Transverse colon (tissue), 4 donors: ENCODE results near the gene STXBP5. TPM values are rescaled to one million over a fixed set of nuclear protein-coding genes. Genes with fewer than 3 reads are reported as not detected.

Source experiments
- DNase-seq: peaks from one replicate; pipeline ENCODE4 v3.0.0-alpha.2; 2019
- H3K27ac ChIP-seq, 4 donors: fragments of 200-600 bp; sonication (generic); 2 replicates each; pipeline ENCODE4 v1.5.1; 2016 to 2018; ENCODE audit warnings: inconsistent platforms in 4 of 4
- H3K27me3 ChIP-seq: fragments of 200-600 bp; sonication (generic); 2 replicates; pipeline ENCODE4 v1.5.1; 2017; ENCODE audit warnings: inconsistent platforms
- H3K36me3 ChIP-seq, 4 donors: fragments of 200-600 bp; sonication (generic); 2 replicates each; pipeline ENCODE4 v1.5.1; 2017 to 2019; ENCODE audit warnings: inconsistent platforms in 4 of 4
- H3K4me1 ChIP-seq, 4 donors: fragments of 200-600 bp; sonication (generic); 2 replicates each; pipeline ENCODE4 v1.5.1; 2017 to 2020; ENCODE audit warnings: inconsistent platforms in 4 of 4
- H3K4me3 ChIP-seq, 4 donors: fragments of 200-600 bp; sonication (generic); 1 replicate in 1 of 4; 2 replicates in 3 of 4; pipeline versions ENCODE4 v1.5.1 to v1.6.1; 2017 to 2019; ENCODE audit warnings: inconsistent platforms in 4 of 4
- H3K9me3 ChIP-seq, 2 donors: fragments of 200-600 bp; sonication (generic); 2 replicates each; pipeline ENCODE4 v1.5.1; 2017 to 2019; ENCODE audit warnings: inconsistent platforms in 2 of 2
- EP300 ChIP-seq: sonication (generic); formaldehyde crosslinking; IDR thresholded peaks from one replicate; pipeline ENCODE4 v1.6.1; 2017; ENCODE audit warnings: antibody characterized with exemption, low read depth
- POLR2A ChIP-seq: fragments of 450-650 bp; IDR thresholded peaks from one replicate; pipeline ENCODE4 v1.6.1; 2016; ENCODE audit warnings: antibody characterized with exemption, mild to moderate bottlenecking, moderate library complexity
- POLR2AphosphoS5 ChIP-seq, 3 donors: sonication (generic); formaldehyde crosslinking; IDR thresholded peaks; one replicate each; pipeline ENCODE4 v1.6.1; 2016; ENCODE audit warnings: antibody characterized with exemption in 3 of 3
- WGBS, 2 donors: methylation state at CpG; one replicate each; pipeline ENCODE4 v1.1.5; 2018; ENCODE audit warnings: low coverage in 1 of 2; 5-methylcytosine and 5-hydroxymethylcytosine counted together
- in situ Hi-C, 4 donors: fragments of 200-750 bp; cut with MboI; loops; one replicate each; pipeline versions ENCODE4 v1.15.0 to v1.15.1; 2017; ENCODE audit warnings: low sequenced_read_pairs in 3 of 4, low pct_ligation_motif_present in 1 of 4, low pct_unique_long_range_greater_than_20kb in 1 of 4
- intact Hi-C: fragments of 100-400 bp; cut with DNase I; formaldehyde crosslinking; loops from one replicate; pipeline ENCODE4 v1.15.1; 2023; ENCODE audit warnings: low total_unique reads
- total RNA-seq, 4 donors: library from RNA; depleted of rRNA; stranded (reverse); fragments of >200 nt; gene quantifications; one replicate each; pipeline ENCODE4 v1.1.0, GENCODE V29; 2016
- TF ChIP-seq, protein P1 (sequence below), 5 experiments: fragments of 200-600 bp in 3 of 5; fragments of 450-650 bp in 2 of 5; sonication (generic) in 3 of 5; IDR thresholded peaks; 1 replicate in 2 of 5; 2 replicates in 3 of 5; pipeline ENCODE4 v1.5.1; 2016 to 2017; ENCODE audit warnings: antibody characterized with exemption in 5 of 5, inconsistent platforms in 3 of 5, mild to moderate bottlenecking in 2 of 5, moderate library complexity in 1 of 5

STXBP5 gene
- total RNA-seq, 4 donors from 2014 or later: 58.7 to 99.5 (median 85.0) TPM

DNA sequence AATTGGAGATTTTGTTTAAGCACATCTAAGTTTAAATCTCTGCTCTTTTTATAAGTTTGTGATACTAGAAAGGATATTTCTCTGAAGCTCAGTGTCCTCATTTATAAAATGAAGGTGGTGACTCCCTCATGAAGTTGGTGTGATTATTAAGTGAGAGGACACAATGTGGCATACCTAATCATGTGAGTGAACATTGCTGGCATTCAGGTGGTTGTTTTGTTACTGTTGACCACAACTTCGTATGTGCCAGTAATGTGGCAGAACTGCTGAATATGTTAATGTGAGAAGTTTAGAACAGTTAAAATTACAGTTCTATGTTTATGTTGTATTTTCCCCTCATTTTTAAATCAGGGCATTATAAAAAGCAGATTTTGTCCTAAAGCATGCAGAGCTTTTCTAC lies 127.2 kb downstream of the STXBP5 start:
- TF ChIP-seq EP300 (no peak), POLR2AphosphoS5 (IDR thresholded peaks at IDR 0.05) (no peak), POLR2A (no peak)
- TF ChIP-seq, protein P1, sequence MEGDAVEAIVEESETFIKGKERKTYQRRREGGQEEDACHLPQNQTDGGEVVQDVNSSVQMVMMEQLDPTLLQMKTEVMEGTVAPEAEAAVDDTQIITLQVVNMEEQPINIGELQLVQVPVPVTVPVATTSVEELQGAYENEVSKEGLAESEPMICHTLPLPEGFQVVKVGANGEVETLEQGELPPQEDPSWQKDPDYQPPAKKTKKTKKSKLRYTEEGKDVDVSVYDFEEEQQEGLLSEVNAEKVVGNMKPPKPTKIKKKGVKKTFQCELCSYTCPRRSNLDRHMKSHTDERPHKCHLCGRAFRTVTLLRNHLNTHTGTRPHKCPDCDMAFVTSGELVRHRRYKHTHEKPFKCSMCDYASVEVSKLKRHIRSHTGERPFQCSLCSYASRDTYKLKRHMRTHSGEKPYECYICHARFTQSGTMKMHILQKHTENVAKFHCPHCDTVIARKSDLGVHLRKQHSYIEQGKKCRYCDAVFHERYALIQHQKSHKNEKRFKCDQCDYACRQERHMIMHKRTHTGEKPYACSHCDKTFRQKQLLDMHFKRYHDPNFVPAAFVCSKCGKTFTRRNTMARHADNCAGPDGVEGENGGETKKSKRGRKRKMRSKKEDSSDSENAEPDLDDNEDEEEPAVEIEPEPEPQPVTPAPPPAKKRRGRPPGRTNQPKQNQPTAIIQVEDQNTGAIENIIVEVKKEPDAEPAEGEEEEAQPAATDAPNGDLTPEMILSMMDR (IDR thresholded peaks at IDR 0.05): no peak
- Histone ChIP-seq H3K9me3 (no peaks in the 10 kb centered on the region), H3K27ac (no peak overlapping the region), H3K4me1 (no peaks in the 10 kb centered on the region), H3K36me3 (peaks cover 0 to 28% (median 10%) of the 10 kb centered on the region in 4 donors), H3K27me3 (no peaks in the 10 kb centered on the region), H3K4me3 (no peak overlapping the region)
- intact Hi-C loops: no loop called here
- in situ Hi-C loops: no loop called here
- WGBS, 2 donors: 83% methylated on average over 1 of the region's 1 CpG; no CpG with 5 or more reads in 1 of the 2 donors
- DNase-seq: no peak

GRCh38 chr6:147337921-147338320 lies 133.7 kb downstream of the STXBP5 start:
- Histone ChIP-seq H3K4me1 (peaks cover 0 to 13% (median 0%) of the 10 kb centered on the region in 4 donors), H3K4me3 (no peak overlapping the region), H3K9me3 (no peaks in the 10 kb centered on the region), H3K27ac (no peak overlapping the region), H3K36me3 (peaks cover 0 to 25% (median 9%) of the 10 kb centered on the region in 4 donors), H3K27me3 (no peaks in the 10 kb centered on the region)
- in situ Hi-C loops (no loop called here), intact Hi-C loops (no loop called here)
- 78 to 86% methylated on average over 3 of the region's 3 CpGs for WGBS, 2 donors
- DNase-seq: no peak
- TF ChIP-seq POLR2AphosphoS5 (IDR thresholded peaks at IDR 0.05) (no peak), POLR2A (no peak), EP300 (no peak)
- TF ChIP-seq, protein P1 (IDR thresholded peaks at IDR 0.05): no peak

DNA sequence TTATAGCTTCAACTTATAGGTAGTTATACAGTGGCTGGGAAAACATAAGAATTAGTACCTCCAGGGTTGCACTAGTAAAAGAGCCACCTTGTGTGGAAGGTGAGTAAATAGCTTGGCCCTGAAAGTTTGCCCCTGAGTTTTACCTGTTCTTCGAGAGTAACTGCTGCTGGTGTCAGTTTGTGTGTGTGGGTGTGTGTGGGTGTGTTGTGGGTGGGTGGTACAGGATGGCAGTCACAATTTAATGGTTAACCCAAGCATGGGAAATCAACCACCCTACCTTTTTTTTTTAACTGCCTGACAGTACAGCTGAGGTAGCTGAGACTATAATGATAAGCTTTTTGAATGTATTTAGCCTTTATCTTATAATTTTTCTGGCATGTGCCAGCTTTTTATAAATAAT lies 137.3 kb downstream of the STXBP5 start:
- in situ Hi-C loops (no loop called here), intact Hi-C loops (no loop called here)
- TF ChIP-seq, protein P1 (IDR thresholded peaks at IDR 0.05): no peak
- peak; percentile 77 for DNase-seq
- 68% methylated on average over 1 of the region's 1 CpG; no CpG with 5 or more reads in 1 of the 2 donors for WGBS, 2 donors
- no peaks in the 10 kb centered on the region for H3K9me3 ChIP-seq
- peaks cover 0 to 13% (median 0%) of the 10 kb centered on the region in 4 donors for H3K4me1 ChIP-seq
- peaks cover 0 to 26% (median 11%) of the 10 kb centered on the region in 4 donors for H3K36me3 ChIP-seq
- H3K4me3 ChIP-seq: no peak overlapping the region
- no peaks in the 10 kb centered on the region for H3K27me3 ChIP-seq
- peak overlapping the region; percentile 24 to 53 (median 36) for H3K27ac ChIP-seq

- no peak overlapping the region for H3K27ac ChIP-seq
- H3K4me1 ChIP-seq: peaks cover 0 to 12% (median 0%) of the 10 kb centered on the region in 4 donors
- TF ChIP-seq POLR2AphosphoS5 (IDR thresholded peaks at IDR 0.05) (no peak), EP300 (no peak), POLR2A (no peak)
- TF ChIP-seq, protein P1 (IDR thresholded peaks at IDR 0.05): no peak
- in situ Hi-C loops (no loop called here), intact Hi-C loops (no loop called here)
- peaks cover 0 to 20% (median 2%) of the 10 kb centered on the region in 4 donors for H3K36me3 ChIP-seq
- H3K9me3 ChIP-seq: no peaks in the 10 kb centered on the region
- H3K27me3 ChIP-seq: no peaks in the 10 kb centered on the region
- WGBS, 2 donors: 79% methylated on average over 2 of the region's 2 CpGs; no CpG with 5 or more reads in 1 of the 2 donors
- H3K4me3 ChIP-seq: no peak overlapping the region
- no peak for DNase-seq
Observed at GRCh38 chr6:147345902-147346301, 141.7 kb downstream of the STXBP5 start.
